ENCODE data around the gene CLMP.

The CLMP gene

DNA sequence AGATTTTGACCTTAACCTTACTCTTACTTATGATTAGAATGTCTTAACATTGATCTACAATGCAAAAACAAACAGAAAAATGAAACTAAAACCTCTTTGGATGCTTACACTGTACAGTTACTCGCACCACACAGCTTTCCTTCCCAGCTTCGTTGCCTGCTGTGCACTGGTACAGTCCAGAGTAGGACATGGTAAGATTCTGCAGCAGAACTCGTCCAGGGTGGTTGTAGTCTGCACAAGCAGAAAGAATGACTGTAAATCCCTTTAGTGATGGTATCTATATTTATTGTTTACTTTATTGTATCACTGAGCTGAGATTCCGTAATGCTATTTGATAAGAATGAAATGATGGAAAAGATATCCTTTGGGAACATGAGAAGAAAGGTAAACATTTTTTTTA lies 112.1 kb downstream of the CLMP start:
- no peak for DNase-seq (ENCODE audit: low spot score)

DNA sequence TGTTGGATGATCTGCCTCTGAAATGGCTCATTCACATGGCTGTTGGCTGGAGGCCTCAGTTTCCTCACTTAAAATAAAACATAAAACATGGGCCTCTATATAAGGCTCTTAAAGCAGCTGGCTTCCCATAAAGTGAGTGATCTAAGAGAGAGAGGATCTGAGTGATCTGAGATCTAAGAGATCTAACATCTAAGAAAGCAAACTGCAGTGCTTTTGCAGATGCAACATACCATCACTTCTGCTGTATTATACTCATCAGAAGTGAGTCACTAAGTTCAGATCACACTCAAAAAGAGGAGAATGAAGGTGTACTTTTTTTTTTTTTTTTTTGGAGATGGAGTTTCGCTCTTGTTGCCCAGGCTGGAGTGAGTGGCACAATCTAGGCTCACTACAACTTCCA lies 115.0 kb downstream of the CLMP start:
- no peak for DNase-seq (ENCODE audit: low spot score)

- no peak for DNase-seq (ENCODE audit: low spot score)
Observed at GRCh38 chr11:123076484-123076883, 118.6 kb downstream of the CLMP start.

DNA sequence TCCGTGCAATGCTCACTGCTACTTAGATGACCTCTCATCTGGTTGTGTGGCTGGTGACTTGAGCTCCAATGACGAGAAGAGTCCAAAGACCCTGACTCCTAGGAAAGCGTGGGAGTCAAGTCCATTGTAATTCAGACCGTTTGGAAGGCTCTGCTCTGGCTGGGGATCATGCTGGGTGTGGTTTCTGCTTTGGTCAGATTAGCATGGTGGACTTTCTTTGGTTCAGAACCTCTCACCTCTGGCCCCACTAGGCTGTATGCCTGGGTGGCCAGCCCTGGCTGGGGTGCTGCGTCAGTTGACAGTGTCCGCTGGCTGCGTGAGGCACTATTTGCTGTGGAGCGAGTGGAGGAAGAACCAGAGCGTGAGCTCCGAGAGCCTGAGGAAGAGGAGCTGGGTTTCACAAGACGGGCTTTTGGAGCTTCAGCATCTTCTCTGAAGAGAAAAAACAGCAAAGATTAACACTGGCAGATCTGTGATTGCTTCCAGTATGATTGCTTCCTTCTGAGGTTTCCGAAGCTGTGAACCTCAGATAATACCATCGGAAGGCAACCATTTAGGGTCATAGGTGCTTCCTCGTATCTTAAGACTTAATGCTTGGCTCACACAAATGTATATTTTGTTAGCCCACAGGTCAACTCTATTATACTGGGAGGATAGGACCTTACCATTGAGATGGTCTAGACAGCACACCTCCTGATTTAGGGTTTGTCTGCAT lies 121.5 kb downstream of the CLMP start:
- no peak for DNase-seq (ENCODE audit: low spot score)

- DNase-seq (ENCODE audit: low spot score) = no peak
Observed at GRCh38 chr11:123072762-123073161, 122.3 kb downstream of the CLMP start.

- DNase-seq (ENCODE audit: low spot score) = peak; percentile 37
Observed at GRCh38 chr11:123072332-123072761, 122.7 kb downstream of the CLMP start.

DNA sequence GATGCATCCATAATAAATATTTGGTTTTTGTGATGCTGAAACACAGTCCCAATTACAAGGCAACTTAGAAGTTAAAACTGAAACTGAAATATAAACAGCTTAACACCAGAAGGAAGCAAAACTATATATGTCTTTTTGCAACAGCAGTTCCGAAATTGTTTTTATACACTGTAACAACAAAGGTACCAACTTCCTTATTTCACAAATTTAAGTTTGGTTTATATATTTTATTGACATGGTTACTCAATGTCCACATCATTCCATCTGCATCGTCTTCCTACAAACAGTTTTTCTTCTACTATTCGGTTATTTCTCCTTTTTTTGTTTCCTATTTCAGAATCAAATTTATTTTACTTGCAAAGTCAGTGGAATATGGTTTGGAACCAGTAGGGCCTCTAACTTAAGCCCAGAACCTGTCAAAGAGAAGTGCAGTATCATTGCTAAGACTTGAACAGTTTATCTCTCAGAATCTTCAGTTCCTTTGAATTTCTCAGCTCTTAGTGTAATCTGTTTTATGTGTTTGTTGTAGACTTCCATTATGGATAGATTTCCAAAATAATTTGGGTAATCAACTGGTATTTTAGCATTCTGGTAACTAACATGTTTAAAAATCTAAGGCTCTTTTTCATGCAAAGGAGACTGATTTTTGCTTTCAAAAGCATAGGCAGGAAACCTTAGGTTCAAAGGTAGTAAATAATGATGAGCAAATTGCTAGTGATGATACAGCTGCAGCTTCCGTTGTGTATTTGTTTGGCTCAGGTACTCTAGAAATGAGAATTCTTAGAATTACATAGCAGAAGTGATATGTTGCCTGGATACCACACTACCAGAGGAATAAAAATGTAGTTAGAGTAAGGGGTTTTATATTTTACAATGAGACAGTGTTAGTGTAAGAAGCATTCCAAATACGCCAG lies 124.9 kb downstream of the CLMP start:
- no peak for DNase-seq (ENCODE audit: low spot score)

GRCh38 chr11:123065621-123066020 lies 129.4 kb downstream of the CLMP start:
- DNase-seq (ENCODE audit: low spot score) = no peak

DNA sequence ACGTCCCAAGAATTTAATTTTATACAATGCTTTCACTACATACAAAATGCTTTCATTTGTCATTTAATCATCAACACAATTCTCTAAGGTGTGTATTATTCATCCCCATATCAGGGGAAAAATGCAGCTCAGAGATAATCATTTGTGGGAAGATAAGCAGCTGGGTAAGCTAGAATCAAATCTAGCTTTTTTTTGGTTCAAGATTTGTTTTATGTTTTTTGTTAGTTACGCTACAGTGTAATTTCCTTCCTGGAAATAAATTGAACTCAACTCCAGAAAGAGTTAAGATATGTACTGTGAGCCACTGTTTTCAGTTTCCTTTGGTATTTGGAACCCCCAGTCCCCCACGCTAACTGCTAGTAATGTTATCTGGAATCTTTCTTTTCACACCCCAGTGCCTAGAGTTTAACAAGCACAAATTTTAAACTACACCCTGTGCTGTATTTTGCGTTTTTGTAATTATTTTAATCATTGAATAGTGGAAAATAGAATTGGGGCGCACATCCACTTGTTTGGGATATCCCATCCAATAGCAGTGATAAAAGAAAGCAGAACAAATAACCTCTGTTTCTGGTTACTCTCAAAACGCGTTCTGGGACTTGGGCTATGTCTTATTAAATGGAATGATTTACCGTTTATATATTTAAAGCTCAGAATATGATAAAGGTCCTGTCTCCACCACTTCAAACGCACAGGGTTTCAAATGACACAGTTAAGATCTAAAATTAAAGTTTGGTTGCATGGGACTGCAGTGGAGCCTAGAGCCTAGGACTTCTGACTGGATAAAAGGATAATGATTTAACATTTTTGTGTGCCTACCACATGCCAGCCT lies 131.0 kb downstream of the CLMP start:
- no peak for DNase-seq (ENCODE audit: low spot score)

GRCh38 chr11:123062892-123063825 lies 131.9 kb downstream of the CLMP start:
- peak; percentile 70 for DNase-seq (ENCODE audit: low spot score)

DNA sequence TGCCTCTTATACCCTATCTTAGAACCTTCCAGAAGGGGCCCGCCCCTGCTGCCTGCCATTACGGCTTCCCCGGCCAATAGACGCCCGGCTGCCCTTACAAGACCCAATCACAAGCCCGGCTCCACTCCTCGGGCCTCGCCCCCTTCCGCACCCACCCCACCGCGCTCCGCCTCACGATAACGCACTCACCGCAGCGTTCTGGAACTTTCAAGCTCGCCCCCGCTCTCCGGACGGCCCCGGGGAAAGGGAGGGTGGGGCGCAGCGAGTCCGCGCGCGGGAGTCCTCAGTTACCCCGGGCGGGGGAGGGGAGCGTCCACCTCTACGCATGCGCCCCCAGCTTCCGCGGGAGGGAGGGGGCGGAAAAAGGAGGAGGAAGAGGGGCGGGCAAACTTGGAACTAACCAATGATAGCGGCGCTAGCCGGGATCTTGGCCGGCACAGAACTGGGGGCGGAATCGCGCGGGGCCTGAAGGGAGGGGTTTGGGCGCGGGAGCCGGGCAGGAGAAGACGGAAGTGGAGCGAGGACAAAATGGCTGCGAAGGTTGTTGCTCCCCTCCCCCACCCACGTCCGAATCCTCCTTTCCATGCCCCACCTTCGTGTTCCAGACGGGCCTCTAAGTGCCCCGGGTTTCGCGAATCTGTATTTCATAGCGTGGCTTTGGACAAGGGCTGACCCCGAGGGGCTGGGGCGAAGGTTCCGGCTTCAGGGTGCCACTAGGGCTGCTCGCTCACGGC lies 132.7 kb downstream of the CLMP start:
- peak; percentile 100 for DNase-seq (ENCODE audit: low spot score)

DNA sequence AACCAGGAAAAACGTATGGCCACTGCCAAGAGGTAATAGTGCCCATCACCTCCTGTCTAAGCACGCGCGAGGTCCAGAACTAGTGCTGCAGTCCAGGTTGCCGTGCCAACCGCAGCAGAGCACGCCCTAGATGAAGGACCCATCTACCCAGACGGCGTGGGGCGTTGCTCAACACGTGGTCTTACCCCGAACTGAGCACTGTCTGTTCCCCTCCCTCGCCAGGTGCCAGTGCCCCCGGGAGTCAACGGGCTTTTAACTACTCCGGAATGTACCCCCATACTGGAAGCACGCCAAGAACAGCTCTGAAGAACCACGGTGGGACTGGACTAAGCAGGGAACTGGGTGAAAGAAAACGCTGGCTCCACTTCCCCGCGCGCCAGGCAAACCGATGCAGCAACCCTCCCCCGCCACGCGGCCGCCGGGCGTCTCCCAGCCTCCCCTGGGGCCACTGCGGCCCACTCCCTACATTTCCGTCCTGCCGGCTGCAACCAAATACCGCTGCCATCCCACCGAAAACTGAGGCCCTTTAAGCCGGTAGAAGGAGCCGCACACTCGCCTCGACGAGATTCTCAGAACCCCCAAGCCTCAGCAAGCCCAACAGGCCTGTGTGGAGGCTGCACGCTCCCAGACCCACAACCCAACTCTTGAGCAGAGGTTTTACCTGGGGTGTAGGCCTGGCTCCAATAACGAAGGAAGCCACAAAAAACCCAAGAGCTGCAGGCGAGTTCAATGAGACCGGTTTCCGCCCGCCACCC lies 133.5 kb downstream of the CLMP start, which contains the start of gene HSPA8:
Gene HSPA8 (minus strand): TSS at position 734 of the 755 bp plus-strand sequence. CDS start 812 bp downstream, outside the sequence.
- peak; percentile 66 for DNase-seq (ENCODE audit: low spot score)

- DNase-seq (ENCODE audit: low spot score) = peak; percentile 21
Observed at GRCh38 chr11:123060277-123061000, 134.6 kb downstream of the CLMP start.

DNA sequence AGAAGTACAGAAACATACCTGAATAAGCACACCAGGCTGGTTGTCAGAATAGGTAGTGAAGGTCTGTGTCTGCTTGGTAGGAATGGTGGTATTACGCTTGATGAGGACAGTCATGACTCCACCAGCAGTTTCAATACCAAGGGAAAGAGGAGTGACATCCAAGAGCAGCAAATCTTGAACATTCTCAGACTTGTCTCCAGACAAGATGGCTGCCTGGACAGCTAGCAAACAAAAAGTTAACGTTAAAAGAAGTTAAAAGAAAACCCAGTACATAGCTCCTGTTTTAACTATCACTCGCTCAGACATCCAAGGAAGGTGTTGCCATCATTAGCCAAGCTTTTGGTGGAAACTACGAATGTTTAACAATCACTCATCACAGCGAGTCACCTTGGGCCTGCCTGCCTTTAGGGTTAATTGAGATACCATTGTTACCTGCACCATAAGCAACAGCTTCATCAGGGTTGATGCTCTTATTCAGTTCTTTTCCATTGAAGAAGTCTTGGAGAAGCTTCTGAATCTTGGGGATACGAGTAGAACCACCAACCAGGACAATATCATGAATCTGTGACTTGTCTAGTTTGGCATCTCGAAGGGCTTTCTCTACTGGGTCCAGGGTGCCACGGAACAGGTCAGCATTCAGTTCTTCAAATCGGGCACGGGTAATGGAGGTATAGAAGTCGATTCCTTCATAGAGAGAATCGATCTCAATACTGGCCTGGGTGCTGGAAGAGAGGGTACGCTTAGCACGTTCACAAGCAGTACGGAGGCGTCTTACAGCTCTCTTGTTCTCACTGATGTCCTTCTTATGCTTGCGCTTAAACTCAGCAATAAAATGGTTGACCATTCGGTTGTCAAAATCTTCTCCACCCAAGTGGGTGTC lies 135.8 kb downstream of the CLMP start:
- DNase-seq (ENCODE audit: low spot score) = peak; percentile 33

GRCh38 chr11:123057661-123058305 lies 137.3 kb downstream of the CLMP start:
- DNase-seq (ENCODE audit: low spot score) = peak; percentile 16

DNA sequence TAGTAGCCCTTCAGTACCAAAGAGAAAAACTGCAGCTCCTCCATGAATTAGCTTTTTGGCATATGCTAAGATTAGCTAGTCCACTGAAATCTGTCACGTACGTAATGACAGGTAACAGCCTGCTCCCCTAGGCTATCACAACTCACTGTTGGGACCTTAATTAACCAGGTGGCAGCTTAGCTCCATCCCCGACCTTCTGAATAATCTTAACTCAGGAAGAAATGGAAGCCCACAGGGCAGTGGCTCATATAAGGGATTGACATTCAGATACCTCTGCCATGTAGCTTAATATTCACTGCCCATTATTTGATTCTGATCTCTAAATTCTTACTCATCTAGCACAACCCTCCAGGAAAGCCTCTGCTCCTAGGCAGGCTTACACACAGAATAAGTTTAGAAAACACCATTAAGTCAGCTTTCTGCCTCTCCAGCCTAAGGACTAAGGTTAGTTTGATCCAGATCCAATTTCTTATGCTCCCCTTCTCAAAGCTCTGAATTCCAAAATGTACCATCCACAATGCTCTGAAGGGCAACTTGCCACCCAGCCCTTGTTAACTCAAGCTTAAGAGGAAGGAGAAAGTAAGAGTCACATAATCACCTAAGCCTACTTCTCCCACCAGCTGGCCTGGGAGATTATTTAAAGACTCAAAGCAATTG lies 138.1 kb downstream of the CLMP start:
- peak; percentile 16 for DNase-seq (ENCODE audit: low spot score)

Data from kidney tubule cell (primary cell).